HuH-7.5 (cell line): ENCODE measurements around the gene TSPAN18.

Experiments used
- DNase-seq: peaks from one replicate; pipeline ENCODE4 v3.0.0; 2011; ENCODE audit warnings: low spot score

TSPAN18 gene

GRCh38 chr11:44711113-44711786 lies 15.5 kb upstream of the TSPAN18 start:
- DNase-seq = no peak

DNA sequence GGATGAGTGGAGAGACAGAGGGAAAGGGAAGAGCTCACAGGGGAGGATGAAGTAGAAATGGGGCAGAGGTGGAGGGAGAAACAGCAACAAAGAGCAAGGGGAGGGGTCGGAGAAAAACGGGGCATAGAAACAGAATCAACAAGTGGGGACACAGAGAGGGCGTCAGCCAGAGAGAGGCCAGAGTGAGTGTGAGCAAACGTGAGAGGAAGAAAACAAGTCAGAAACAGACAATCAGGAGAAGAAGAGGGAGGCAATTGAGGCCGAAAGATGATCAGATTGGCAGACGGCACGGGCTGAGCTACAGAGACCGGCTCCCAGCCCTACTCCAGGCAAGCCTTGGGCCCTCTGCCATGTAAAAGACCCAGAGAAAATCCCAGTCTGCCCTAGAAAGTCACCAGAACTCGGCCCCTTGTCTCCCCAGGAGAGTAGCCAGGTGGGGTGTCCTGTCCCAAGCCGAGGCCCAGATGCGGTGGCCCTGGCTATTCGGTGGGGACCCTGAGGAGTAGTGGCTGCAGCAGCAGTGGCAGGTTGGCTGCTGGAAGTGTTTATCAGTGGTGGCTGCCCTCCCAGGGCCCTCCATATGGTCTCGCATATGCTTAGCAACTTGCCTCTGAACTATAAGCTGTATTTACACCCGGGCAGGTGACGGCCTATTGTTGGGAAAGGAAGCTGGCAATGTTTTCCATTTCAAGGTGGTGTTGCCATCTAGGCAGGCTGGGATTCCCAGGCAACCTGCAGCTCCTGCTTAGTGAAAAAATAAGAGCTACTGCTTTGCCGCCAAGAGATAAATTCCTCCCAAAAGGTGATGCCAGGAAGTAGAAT lies 14.8 kb upstream of the TSPAN18 start:
- DNase-seq = no peak

DNA sequence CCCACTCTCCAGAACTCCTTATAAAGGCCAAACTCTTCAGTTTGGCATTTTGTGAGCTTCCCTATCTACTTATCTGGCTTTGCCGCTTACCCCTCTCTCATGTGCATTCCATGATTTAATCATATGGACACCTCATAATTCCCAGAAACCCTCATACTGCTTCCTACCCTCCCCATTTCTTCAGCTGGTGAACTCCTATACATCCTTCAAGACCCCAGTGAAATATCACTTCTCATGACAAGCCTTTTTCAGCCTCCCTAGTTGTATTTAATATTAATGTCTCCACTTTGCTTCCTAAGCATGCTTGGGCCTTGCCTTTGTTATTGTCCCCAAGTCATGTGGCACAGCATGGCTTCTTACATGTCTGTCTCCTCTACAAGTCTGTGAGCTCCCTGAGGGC lies 13.7 kb upstream of the TSPAN18 start:
- DNase-seq = no peak

DNA sequence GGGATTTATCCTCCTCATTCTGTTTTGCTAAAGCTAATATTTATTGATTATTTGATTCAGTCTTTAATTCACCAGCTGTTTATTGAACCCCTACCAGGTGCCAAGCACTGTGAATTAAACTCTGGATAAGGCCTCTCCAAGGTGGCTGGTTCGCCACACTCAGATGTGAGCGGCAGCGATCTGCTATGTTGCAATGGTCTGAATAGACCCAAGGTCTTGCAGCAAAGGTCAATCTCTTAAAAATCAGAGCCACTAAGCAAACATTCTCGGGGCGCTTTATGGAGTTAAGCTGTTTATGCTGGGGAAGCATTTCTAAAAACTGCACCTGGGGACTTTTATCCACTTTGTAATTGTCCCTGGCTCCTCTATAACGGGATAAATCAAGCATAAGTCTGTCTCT lies 10.5 kb upstream of the TSPAN18 start:
- DNase-seq = no peak

DNA sequence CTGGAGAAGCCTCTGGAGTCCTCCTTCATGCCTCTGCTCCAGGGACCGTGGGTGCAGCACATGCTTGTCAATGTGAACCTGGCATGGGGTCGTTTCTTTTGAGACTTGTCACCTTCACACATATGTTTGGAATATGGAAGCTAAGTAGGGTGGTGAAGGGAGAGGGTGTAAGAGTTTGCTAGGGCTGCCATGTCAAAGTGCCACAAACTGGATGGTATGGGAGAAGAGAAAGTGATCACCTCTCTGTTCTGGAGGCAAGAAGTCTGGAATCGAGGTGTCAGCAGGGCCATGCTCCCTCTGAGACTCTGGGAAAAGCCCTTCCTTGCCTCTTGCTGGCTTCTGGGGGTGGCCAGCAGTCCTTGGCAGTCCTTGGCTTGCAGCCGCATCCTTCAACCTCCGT lies 8.7 kb upstream of the TSPAN18 start:
- DNase-seq = no peak

DNA sequence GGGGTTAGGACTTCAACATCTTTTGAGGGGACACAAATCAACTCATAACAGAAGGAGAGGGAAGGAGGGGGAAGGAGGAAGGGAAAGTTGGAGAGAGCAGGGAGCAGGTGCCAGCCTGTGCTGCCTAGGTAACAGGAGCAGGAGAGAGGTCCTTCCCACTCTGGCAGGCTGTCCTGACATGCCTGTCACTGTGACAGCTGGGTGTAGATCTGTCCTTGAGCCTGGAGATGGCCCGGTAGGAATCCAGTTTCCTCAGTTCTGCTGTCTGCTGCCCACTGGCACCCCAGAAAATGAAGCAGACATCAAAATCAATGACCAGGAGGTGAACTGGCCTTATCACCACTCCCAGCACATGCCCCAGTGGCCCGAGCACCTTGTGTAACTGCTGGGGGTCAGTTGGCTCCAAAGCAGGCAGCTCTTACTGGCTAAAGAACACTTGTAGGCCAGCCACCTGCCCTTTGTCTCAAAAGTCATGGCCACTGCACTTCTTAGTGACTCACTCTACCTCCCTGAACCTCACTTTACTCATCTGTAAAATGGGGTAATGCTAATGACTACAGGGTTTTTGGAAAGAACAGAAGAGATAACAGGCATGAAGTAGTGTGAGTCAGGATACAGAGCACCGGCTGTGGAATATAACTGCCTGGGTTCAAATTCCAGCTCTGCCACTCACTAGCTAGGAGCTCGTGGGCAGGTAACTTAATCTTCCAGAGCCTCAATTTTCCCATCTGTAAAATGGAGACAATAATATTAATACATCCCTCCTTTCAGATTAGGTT lies 8.0 kb upstream of the TSPAN18 start:
- no peak for DNase-seq

GRCh38 chr11:44725016-44725685 lies 1.6 kb upstream of the TSPAN18 start:
- DNase-seq = no peak

GRCh38 chr11:44725757-44726282 lies 942 bp upstream of the TSPAN18 start:
- peak; percentile 39 for DNase-seq

GRCh38 chr11:44727114-44727372 lies 281 bp downstream of the TSPAN18 start:
- no peak for DNase-seq

GRCh38 chr11:44727373-44728287 lies 868 bp downstream of the TSPAN18 start:
- peak; percentile 92 for DNase-seq

- no peak for DNase-seq
Measured at GRCh38 chr11:44728491-44728910, 1.7 kb downstream of the TSPAN18 start.

DNA sequence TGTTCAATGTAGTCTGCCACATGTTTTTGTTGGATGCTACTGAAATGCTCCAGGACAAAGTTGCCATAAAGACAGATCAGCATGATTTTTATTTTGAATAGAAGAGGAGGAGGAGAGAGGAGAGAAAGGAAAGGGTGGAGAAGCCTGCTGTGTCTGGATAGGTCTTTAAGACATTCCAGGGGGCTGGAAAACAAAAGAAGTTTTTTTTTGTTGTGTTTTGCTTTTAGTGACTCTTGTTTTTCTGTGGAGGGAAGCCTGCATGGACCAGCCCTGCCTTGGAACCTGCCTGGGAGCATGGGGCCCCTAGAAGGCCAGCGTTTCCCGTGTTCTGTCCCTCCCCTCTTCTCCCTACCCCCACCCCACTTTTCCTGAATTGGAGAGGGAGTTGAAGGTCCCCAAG lies 2.3 kb downstream of the TSPAN18 start:
- DNase-seq = no peak

GRCh38 chr11:44729713-44730112 lies 3.0 kb downstream of the TSPAN18 start:
- DNase-seq = no peak

DNA sequence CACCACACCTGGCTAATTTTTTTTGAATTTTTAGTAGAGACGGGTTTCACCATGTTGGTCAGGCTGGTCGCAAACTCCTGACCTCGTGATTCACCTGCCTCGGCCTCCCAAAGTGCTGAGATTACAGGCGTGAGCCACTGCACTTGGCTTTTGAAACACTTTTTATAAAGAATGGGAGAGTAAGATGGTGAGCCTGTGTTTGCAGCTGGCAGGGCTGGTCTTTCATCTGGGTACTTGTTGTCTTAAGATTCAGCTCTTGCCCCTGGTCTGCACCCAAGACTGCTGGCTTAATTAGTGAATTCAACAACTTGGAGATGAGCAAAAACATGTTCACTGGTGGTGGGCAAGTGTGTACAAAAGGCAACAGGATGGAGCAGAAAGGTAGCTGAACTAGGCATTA lies 4.0 kb downstream of the TSPAN18 start:
- DNase-seq = no peak

DNA sequence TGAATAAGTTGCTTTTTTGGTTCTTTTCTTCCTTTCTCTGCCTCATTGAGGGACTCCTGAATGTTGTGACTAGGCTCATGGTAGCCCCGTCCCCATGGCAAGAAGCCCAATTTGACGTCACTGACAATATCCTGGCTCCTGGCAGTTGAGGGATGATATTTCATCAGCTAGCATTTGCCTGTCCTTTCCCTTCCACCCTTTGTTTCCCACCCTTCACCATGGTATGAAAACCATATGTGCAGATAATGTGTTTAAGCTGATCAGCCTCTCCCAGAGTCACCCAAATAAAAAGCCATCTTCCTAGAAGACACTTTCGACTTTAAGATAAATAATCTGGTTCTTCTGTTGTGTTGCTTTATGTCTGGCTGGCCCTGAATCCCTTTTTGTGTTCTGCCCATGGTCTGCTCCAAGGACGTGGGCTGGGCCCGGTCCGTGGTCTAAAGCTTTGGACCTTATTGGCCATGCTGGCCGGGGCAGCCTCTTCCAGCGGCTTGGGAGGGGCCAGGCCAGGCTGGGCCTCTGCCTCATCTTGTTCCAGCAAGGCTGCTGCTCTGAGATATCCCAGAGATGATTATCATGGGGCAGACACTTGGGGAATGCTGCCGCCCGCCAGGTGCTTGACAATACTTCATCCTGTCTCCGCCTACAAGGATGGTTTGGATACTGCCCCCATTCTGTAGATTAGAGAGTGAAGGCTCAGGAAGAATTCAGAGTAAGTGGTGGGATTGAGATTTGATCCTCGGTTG lies 5.1 kb downstream of the TSPAN18 start:
- DNase-seq = no peak

DNA sequence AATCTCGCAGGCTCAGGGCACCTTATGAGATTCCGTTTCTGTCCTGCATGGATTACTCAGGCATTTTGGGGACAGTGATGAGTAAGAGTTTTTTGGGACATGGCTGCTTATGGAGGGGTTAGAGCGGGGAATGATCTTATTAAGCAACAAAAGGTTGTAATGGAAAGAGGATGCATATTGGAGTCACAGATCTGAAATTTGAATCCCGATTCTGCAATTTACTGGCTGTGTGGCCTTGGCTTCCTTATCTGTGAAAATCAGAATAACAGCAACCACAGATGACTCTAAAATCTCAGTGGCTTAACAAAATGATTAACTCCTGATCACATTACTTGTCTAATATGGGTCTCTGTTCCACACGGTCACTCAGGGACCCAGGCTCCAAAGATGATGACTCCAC lies 5.8 kb downstream of the TSPAN18 start:
- no peak for DNase-seq

- no peak for DNase-seq
Measured at GRCh38 chr11:44733877-44734276, 7.1 kb downstream of the TSPAN18 start.

DNA sequence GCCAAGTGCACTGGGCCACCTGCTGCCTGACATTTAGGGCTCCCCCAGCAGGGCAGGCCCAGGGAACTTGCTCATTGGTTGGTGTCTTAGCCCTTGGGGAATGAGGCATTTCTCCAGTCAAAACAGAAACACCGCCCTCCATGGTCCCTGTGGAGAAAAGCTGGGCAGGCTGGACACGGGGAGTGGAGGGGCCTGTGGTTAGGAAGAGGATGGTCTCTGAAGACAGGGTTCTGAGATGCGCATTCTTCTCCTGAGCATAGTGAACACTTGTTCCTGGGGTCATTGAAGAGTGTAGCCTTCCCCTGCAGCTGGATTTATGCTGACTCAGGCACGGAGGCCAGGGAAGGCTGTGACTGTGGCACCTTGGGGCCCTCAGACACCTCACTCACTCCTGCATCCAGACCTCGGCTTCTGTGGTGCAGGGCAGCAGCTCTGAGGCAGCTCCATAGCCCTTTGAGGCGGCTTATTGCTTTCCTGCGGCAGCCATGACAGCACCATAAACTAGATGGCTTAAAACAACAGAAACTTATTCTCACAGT lies 8.2 kb downstream of the TSPAN18 start:
- DNase-seq = no peak

- DNase-seq = no peak
Measured at GRCh38 chr11:44736791-44737190, 10.0 kb downstream of the TSPAN18 start.
